Lower leg skin (tissue), 3 donors: ENCODE data around the gene MPPE1.

ENCODE experiments used
- POLR2A ChIP-seq, 2 donors: fragments of 450-650 bp; IDR thresholded peaks; one replicate each; pipeline ENCODE4 v1.6.1; 2016 to 2017; ENCODE audit warnings: antibody characterized with exemption in 2 of 2, mild to moderate bottlenecking in 1 of 2, moderate library complexity in 1 of 2
- TF ChIP-seq, protein P1 (sequence below), 3 donors: fragments of 450-650 bp; IDR thresholded peaks; one replicate each; pipeline ENCODE4 v1.5.1; 2016; ENCODE audit warnings: antibody characterized with exemption in 3 of 3, mild to moderate bottlenecking in 3 of 3, moderate library complexity in 2 of 3

DNA sequence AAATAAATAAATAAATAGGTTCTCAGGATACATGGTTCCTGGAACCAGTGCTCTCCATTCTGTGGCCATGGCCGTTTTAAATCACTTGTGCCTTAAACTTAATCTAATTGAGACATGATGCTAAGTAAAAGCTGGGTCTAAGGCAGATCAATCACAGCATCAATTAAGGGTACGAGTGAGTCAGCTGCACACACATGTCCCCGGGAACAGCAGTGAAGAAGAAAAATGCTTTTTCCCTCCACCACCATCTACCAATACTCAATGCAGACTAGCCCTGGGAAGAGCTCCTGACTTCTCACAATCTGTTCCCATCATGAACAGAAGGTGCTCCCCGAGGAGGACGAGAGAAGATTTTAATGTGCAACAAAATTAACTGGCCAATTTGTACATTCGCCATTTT, 63.7 kb downstream of the MPPE1 start:
- TF ChIP-seq, protein P1, sequence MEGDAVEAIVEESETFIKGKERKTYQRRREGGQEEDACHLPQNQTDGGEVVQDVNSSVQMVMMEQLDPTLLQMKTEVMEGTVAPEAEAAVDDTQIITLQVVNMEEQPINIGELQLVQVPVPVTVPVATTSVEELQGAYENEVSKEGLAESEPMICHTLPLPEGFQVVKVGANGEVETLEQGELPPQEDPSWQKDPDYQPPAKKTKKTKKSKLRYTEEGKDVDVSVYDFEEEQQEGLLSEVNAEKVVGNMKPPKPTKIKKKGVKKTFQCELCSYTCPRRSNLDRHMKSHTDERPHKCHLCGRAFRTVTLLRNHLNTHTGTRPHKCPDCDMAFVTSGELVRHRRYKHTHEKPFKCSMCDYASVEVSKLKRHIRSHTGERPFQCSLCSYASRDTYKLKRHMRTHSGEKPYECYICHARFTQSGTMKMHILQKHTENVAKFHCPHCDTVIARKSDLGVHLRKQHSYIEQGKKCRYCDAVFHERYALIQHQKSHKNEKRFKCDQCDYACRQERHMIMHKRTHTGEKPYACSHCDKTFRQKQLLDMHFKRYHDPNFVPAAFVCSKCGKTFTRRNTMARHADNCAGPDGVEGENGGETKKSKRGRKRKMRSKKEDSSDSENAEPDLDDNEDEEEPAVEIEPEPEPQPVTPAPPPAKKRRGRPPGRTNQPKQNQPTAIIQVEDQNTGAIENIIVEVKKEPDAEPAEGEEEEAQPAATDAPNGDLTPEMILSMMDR (IDR thresholded peaks at IDR 0.05): no peak
- no peak for TF ChIP-seq POLR2A (IDR thresholded peaks at IDR 0.05)
